Activated CD4-positive, alpha-beta T cell treated with anti-CD3 and anti-CD28 coated beads, Interleukin-2, amount 50 U/mL, for 1 hour (primary cell): ENCODE data around the gene ETV4.
"Not testable (repeated sequence)": the region's sequence is repeated elsewhere in the genome, so short reads cannot be mapped to it uniquely, and the experiment has no call there.

Experiments
- DNase-seq: peaks from one replicate; pipeline ENCODE4 v3.0.0-alpha.2; 2020

Gene ETV4

GRCh38 chr17:43509440-43509839 is 36.7 kb downstream of the ETV4 start:
- DNase-seq = not testable (repeated sequence)

GRCh38 chr17:43490621-43491020 is 55.5 kb downstream of the ETV4 start:
- no peak for DNase-seq

- DNase-seq = peak; percentile 99
Observed at GRCh38 chr17:43483674-43484551, 62.2 kb downstream of the ETV4 start, which contains the start of gene DHX8. Gene DHX8 (plus strand): TSS chr17:43483975. CDS start chr17:43484038, 63 bp downstream.

- no peak for DNase-seq
Observed at GRCh38 chr17:43482103-43483012, 63.8 kb downstream of the ETV4 start.

- DNase-seq = no peak
Observed at GRCh38 chr17:43479948-43480347, 66.2 kb downstream of the ETV4 start.
